Left lung (tissue), 10 donors: ENCODE results near the gene METTL5. TPM values are rescaled to one million over a fixed set of nuclear protein-coding genes. Genes with fewer than 3 reads are reported as not detected.
"Not testable (repeated sequence)": the region's sequence is repeated elsewhere in the genome, so short reads cannot be mapped to it uniquely, and the experiment has no call there.

ENCODE experiments used
- ATAC-seq: fragments of 200-7000 bp; cut with Tn5 transposase; one replicate; pipeline ENCODE4 v1.9.1; 2020; ENCODE audit warnings: moderate library complexity
- DNase-seq, 4 donors: peaks; one replicate each; pipeline ENCODE4 v3.0.0-alpha.2; 2013 to 2020
- H3K27ac ChIP-seq, 2 donors: fragments of 200-600 bp; sonication (generic) in 1 of 2; one replicate each; pipeline versions ENCODE4 v1.5.0 to v1.8.0; 2020 to 2021
- H3K27me3 ChIP-seq, 2 donors: fragments of 200-600 bp; sonication (generic) in 1 of 2; one replicate each; pipeline versions ENCODE4 v1.5.0 to v1.8.0; 2020 to 2021
- H3K36me3 ChIP-seq, 2 donors: fragments of 200-600 bp; sonication (generic) in 1 of 2; one replicate each; pipeline versions ENCODE4 v1.5.0 to v1.8.0; 2020 to 2021
- H3K4me1 ChIP-seq, 2 donors: fragments of 200-600 bp; one replicate each; pipeline ENCODE4 v1.8.0; 2021
- H3K4me3 ChIP-seq, 2 donors: fragments of 200-600 bp; sonication (generic) in 1 of 2; one replicate each; pipeline versions ENCODE4 v1.5.0 to v1.8.0; 2020 to 2021; ENCODE audit warnings: mild to moderate bottlenecking in 1 of 2
- H3K9me3 ChIP-seq, 2 donors: fragments of 200-600 bp; sonication (generic) in 1 of 2; one replicate each; pipeline versions ENCODE4 v1.5.0 to v1.8.0; 2020 to 2021
- CTCF ChIP-seq, 2 donors: fragments of 200-600 bp; sonication (generic) in 1 of 2; IDR thresholded peaks; one replicate each; pipeline versions ENCODE4 v1.5.0 to v1.8.0; 2021; ENCODE audit warnings: antibody characterized with exemption in 2 of 2
- intact Hi-C, 2 donors: fragments of 100-400 bp; cut with DNase I; formaldehyde crosslinking; loops; one replicate each; pipeline versions ENCODE4 v1.11.2 to v1.14.2; 2022
- polyA plus RNA-seq, 6 donors: library from polyadenylated mRNA; unstranded; fragments of 120-200 nt; gene quantifications; one replicate each; pipeline ENCODE4 v1.2.1, GENCODE V29; 2013; ENCODE audit not compliant: insufficient read length in 6 of 6
- total RNA-seq, 2 donors: library from RNA; stranded (reverse); fragmentation: NEBNext Ultra II Directional; extraction: Animal tissue kit (Norgen Biotek cat#: 25700); gene quantifications; one replicate each; pipeline ENCODE4 v1.2.1, GENCODE V29; 2021
- donor health status: DM: no; HTN: yes; CAD: no.
- donor health status: DM: no; HTN: no; CAD: no.

Gene METTL5
- total and polyA plus RNA-seq, 8 donors = 33.8 to 49.7 (median 42.6) TPM

- Histone ChIP-seq H3K27me3 (no peaks in the 10 kb centered on the region), H3K4me3 (no peak overlapping the region), H3K36me3 (no peaks in the 10 kb centered on the region), H3K9me3 (no peaks in the 10 kb centered on the region), H3K4me1 (no peaks in the 10 kb centered on the region), H3K27ac (no peak overlapping the region)
- no peak for TF ChIP-seq CTCF (IDR thresholded peaks at IDR 0.05)
- ATAC-seq (no peak), DNase-seq (no peak)
- intact Hi-C loops = no loop called here
These were observed 34.7 kb upstream of the METTL5 start for GRCh38 chr2:169859423-169859822.

GRCh38 chr2:169855281-169856258 lies 30.9 kb upstream of the METTL5 start:
- peak in 1 of 4 donors; percentile 45 for DNase-seq
- intact Hi-C loops, H3K27me3 ChIP-seq, H3K4me3 ChIP-seq, ATAC-seq, H3K9me3 ChIP-seq, H3K36me3 ChIP-seq, H3K4me1 ChIP-seq, H3K27ac ChIP-seq: not testable (repeated sequence)

- no peak overlapping the region for H3K27ac ChIP-seq
- peaks cover 0 to 4% of the 10 kb centered on the region in 2 donors for H3K36me3 ChIP-seq
- H3K4me1 ChIP-seq = peaks cover 0 to 12% of the 10 kb centered on the region in 2 donors
- no peak overlapping the region for H3K4me3 ChIP-seq
- no peak for TF ChIP-seq CTCF (IDR thresholded peaks at IDR 0.05)
- ATAC-seq (no peak), DNase-seq (no peak)
- intact Hi-C loops = no loop called here
- H3K27me3 ChIP-seq = no peaks in the 10 kb centered on the region
- H3K9me3 ChIP-seq = peaks cover 0 to 3% of the 10 kb centered on the region in 2 donors
These were observed 28.4 kb upstream of the METTL5 start for GRCh38 chr2:169853041-169853668.

- Histone ChIP-seq H3K4me3 (no peak overlapping the region), H3K9me3 (peaks cover 0 to 3% of the 10 kb centered on the region in 2 donors), H3K4me1 (peaks cover 0 to 20% of the 10 kb centered on the region in 2 donors), H3K36me3 (peaks cover 0 to 4% of the 10 kb centered on the region in 2 donors), H3K27ac (no peak overlapping the region), H3K27me3 (no peaks in the 10 kb centered on the region)
- ATAC-seq (no peak), DNase-seq (no peak)
- TF ChIP-seq CTCF (IDR thresholded peaks at IDR 0.05) = no peak
- intact Hi-C loops = no loop called here
These were observed 25.0 kb upstream of the METTL5 start for GRCh38 chr2:169849710-169850109.

- intact Hi-C loops, H3K27me3 ChIP-seq, H3K4me3 ChIP-seq, DNase-seq, H3K27ac ChIP-seq, H3K36me3 ChIP-seq, H3K9me3 ChIP-seq, ATAC-seq: not testable (repeated sequence)
- peaks cover 0 to 20% of the 10 kb centered on the region in 2 donors for H3K4me1 ChIP-seq
These were observed 24.4 kb upstream of the METTL5 start for GRCh38 chr2:169848959-169849693.
